HFFc6 (cell line): ENCODE results near the gene EFEMP2. TPM values are rescaled to one million over a fixed set of nuclear protein-coding genes. Genes with fewer than 3 reads are reported as not detected.

Source experiments
- DNase-seq: peaks from one replicate; pipeline ENCODE4 v3.0.0-alpha.2; 2018
- H3K27ac Mint-ChIP-seq: 2 replicates; pipeline ENCODE4 v1.8.0; 2020; ENCODE audit warnings: mild to moderate bottlenecking, mixed read lengths
- H3K27me3 Mint-ChIP-seq: 2 replicates; pipeline ENCODE4 v1.8.0; 2021; ENCODE audit warnings: mild to moderate bottlenecking, moderate library complexity, mixed read lengths; ENCODE audit not compliant: insufficient read depth
- H3K36me3 Mint-ChIP-seq: 2 replicates; pipeline ENCODE4 v1.8.0; 2021; ENCODE audit warnings: low read depth, mixed read lengths
- H3K4me1 Mint-ChIP-seq: 2 replicates; pipeline ENCODE4 v1.8.0; 2020; ENCODE audit warnings: low read depth, mixed read lengths
- H3K4me3 Mint-ChIP-seq: 2 replicates; pipeline ENCODE4 v1.8.0; 2020; ENCODE audit warnings: mild to moderate bottlenecking, moderate library complexity, mixed read lengths
- H3K9me3 Mint-ChIP-seq: 2 replicates; pipeline ENCODE4 v1.8.0; 2020; ENCODE audit warnings: mild to moderate bottlenecking, mixed read lengths
- CTCF ChIP-seq: fragments of 200-600 bp; sonication (generic); IDR thresholded peaks from 2 replicates; pipeline ENCODE4 v1.5.0; 2021; ENCODE audit warnings: antibody characterized with exemption, mild to moderate bottlenecking
- total RNA-seq, 6 experiments: library from RNA; stranded (reverse); fragmentation: NEBNext Ultra II Directional; extraction: Animal tissue kit (Norgen Biotek cat#: 25700); gene quantifications; 2 replicates in 1 of 6; 3 replicates in 5 of 6; pipeline ENCODE4 v1.2.3, GENCODE V29; 2021

EFEMP2 gene
- total RNA-seq, 6 experiments from 2014 or later, result 318 to 359 (median 329) TPM

DNA sequence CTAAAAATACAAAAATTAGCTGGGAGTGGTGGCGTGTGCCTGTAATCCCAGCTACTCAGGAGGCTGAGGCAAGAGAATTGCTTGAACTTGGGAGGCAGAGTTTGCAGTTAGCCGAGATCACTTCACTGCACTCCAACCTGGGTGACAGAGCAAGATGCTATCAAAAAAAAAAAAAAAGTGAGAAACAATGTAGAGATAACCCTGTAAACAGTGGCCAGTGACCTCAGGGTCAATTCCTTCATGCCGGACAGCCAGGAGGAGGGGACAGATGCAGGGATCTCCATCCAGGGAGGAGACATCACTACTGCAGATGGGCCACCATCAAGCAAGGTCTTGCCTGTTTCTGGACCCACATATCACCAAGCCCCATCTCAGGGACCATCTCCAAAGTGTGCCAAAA, 24.9 kb downstream of the EFEMP2 start:
- TF ChIP-seq CTCF, result no peak
- no peak overlapping the region for H3K27ac Mint-ChIP-seq
- H3K36me3 Mint-ChIP-seq, result peaks cover 12% of the 10 kb centered on the region
- no peaks in the 10 kb centered on the region for H3K4me1 Mint-ChIP-seq
- peaks cover 16% of the 10 kb centered on the region for H3K27me3 Mint-ChIP-seq
- no peak overlapping the region for H3K4me3 Mint-ChIP-seq
- peaks cover 4% of the 10 kb centered on the region; the same call in 1 of the 2 replicates for H3K9me3 Mint-ChIP-seq
- no peak for DNase-seq

- Mint-ChIP-seq H3K27me3 (peaks cover 10% of the 10 kb centered on the region), H3K4me3 (no peak overlapping the region), H3K36me3 (no peaks in the 10 kb centered on the region), H3K4me1 (no peaks in the 10 kb centered on the region), H3K9me3 (no peaks in the 10 kb centered on the region), H3K27ac (no peak overlapping the region)
- TF ChIP-seq CTCF, result no peak
- no peak for DNase-seq
These were observed 28.2 kb downstream of the EFEMP2 start for GRCh38 chr11:65844231-65844872.

DNA sequence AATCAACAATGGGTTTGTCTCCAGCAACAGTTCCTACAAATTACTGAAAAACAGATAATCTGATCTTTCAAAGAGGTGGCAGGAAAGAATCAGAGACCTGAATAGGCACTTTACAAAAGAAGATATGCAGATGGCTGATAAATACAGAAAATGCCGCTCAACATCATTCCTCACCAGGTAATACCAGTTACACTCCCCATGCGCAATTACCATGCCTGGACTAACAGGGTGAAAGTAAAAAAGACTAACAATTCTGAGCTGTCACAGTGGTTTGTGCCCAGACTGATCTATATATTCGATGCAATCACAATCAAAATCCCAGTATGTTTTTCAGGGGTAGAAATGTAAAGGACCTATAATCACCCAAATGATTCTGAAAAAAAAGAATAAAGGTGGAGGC, 28.8 kb downstream of the EFEMP2 start:
- no peak overlapping the region for H3K4me3 Mint-ChIP-seq
- no peak for TF ChIP-seq CTCF
- H3K36me3 Mint-ChIP-seq, result no peaks in the 10 kb centered on the region
- H3K4me1 Mint-ChIP-seq, result no peaks in the 10 kb centered on the region
- no peaks in the 10 kb centered on the region for H3K9me3 Mint-ChIP-seq
- peaks cover 5% of the 10 kb centered on the region; the same call in 1 of the 2 replicates for H3K27me3 Mint-ChIP-seq
- no peak for DNase-seq
- H3K27ac Mint-ChIP-seq, result no peak overlapping the region

DNA sequence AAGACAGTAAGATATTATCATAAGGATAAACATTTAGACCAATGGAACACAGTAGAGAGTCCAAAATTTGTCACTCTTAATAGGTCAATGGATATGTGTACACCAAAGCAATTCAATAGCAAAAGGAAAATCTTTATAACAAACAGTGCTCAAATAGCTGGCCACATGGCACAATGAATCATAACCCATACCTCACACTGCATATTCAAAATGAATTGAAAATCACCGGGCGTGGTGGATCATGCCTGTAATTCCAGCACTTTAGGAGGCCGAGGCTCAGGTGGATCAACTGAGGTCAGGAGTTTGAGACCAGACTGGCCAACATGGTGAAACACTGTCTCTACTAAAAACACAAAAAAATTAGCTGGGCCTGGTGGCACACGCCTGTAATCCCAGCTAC, 30.5 kb downstream of the EFEMP2 start:
- no peak for DNase-seq
- Mint-ChIP-seq H3K4me1 (no peaks in the 10 kb centered on the region), H3K27ac (no peak overlapping the region), H3K36me3 (no peaks in the 10 kb centered on the region), H3K4me3 (no peak overlapping the region), H3K27me3 (peaks cover 5% of the 10 kb centered on the region; the same call in 1 of the 2 replicates), H3K9me3 (no peaks in the 10 kb centered on the region)
- no peak for TF ChIP-seq CTCF

DNA sequence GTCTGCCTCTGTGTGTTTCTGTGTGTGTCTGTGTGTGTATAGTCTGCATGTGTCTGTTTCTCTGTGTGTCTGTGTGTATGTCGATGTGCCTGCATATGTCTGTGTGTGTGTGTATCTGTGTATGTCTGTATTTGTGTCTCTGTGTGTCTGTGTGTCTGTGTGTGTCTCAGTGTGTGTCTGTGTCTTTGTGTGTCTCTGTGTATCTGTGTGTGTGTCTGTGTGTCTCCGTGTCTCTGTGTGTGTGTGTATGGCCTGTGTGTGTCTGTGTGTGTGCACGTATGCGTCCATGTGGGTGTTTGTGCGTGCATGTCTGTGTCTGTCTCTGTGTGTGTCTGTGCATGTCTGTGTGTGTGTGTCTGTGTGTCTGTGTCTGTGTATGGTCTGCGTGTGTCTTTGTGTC, 38.4 kb downstream of the EFEMP2 start:
- no peak overlapping the region for H3K27ac Mint-ChIP-seq
- H3K4me3 Mint-ChIP-seq, result no peak overlapping the region
- H3K9me3 Mint-ChIP-seq, result no peaks in the 10 kb centered on the region
- no peak for DNase-seq
- H3K4me1 Mint-ChIP-seq, result no peaks in the 10 kb centered on the region
- TF ChIP-seq CTCF, result no peak
- H3K27me3 Mint-ChIP-seq, result peaks cover 21% of the 10 kb centered on the region
- peaks cover 7% of the 10 kb centered on the region for H3K36me3 Mint-ChIP-seq
